ENCODE data around the gene GSN. TPM values are rescaled to one million over a fixed set of nuclear protein-coding genes. Genes with fewer than 3 reads are reported as not detected.

GSN gene
- total and polyA plus RNA-seq, 2 of the 13 experiments (the other 11 are each of a cell fraction or from before 2014, with no cell fraction given), result 294 to 307 TPM

DNA sequence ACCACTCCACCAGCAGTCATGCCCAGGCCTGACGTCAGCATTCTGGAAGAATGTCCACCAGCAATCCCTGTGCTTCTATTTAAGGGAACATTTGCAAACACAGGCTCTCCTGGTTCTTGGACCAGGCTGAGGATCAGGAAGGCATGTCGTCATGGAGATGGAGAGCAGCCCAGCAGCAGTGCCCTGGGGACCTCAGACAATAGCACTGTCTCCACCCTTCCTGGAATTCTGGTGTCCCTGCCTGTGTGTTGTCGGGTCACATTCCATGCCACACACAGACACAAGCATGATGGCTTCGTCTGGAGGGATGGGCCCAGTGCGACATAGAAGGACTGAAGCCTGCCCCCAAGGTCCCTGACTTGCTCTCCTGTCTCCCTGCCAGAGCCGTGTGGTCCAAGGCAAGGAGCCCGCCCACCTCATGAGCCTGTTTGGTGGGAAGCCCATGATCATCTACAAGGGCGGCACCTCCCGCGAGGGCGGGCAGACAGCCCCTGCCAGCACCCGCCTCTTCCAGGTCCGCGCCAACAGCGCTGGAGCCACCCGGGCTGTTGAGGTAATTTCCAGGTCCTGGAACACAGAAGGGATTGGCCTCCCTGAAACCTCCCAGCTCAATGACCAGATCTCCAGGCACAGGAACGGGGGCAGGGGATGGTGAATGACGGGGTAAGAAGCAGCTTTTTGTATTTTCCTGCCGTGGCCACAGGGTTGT is 58.3 kb downstream of the GSN start:
- Histone ChIP-seq H3K27ac (ENCODE audit: extremely low read length, insufficient read depth, low read length) (no peak overlapping the region), H3K9me3 (ENCODE audit: low read length) (no peaks in the 10 kb centered on the region), H3K9ac (ENCODE audit: insufficient read depth, low read depth, low read length) (no peak overlapping the region), H4K20me1 (ENCODE audit: insufficient read depth, low read length) (no peaks in the 10 kb centered on the region), H3K4me1 (ENCODE audit: insufficient read depth, low read length) (peaks cover 54% of the 10 kb centered on the region), H3K79me2 (ENCODE audit: insufficient read depth, low read length) (no peaks in the 10 kb centered on the region), H3K36me3 (replicated peaks in 1 of 2; ENCODE audit: control insufficient read depth in 1 of 2, insufficient read depth in 2 of 2, low read length in 2 of 2) (peaks cover 50 to 77% of the 10 kb centered on the region in 2 experiments), H3K4me3 (replicated peaks in 1 of 3; ENCODE audit: insufficient read depth in 1 of 3, low read depth in 2 of 3, low read length in 3 of 3) (no peak overlapping the region), H3K27me3 (ENCODE audit: control insufficient read depth in 1 of 2, insufficient read depth in 2 of 2, low read length in 2 of 2) (no peaks in the 10 kb centered on the region), H3K4me2 (ENCODE audit: low read depth, low read length) (no peak overlapping the region), H2AFZ (ENCODE audit: low read length) (no peak overlapping the region)
- FAIRE-seq (no peak), ATAC-seq (no peak), DNase-seq (ENCODE audit: low spot score) (no peak)
- 94% methylated on average over 5 of the region's 19 CpGs for WGBS (ENCODE audit: low lambda C conversion rate)
- BruUV-seq (replicated peaks), result no TSS peak
- in situ Hi-C loops (cut with HindIII; ENCODE audit: extremely low pct_ligation_motif_present, low pct_unique_long_range_greater_than_20kb) (no loop called here), intact Hi-C loops (cut with micrococcal nuclease; ENCODE audit: unreplicated experiment) (no loop called here)
- peak; percentile 50 for TF ChIP-seq AGO2 (optimal IDR thresholded peaks at IDR 0.05; ENCODE audit: low read depth, low read length)
- TF ChIP-seq CCAR2 (optimal IDR thresholded peaks at IDR 0.05; ENCODE audit: low read depth, low read length), result no peak
- POLR2A ChIA-PET, result interaction anchor here (1.1 to 2.6 kb wide), 3 partner anchors 37 to 46 kb away, joined by 3 to 6 read pairs (median 4); no protein-coding TSS in a partner anchor
- CTCF ChIA-PET (ENCODE audit: low intra/inter-chr PET ratio, low total read pairs), result no interaction called here

- intact Hi-C loops (cut with micrococcal nuclease; ENCODE audit: unreplicated experiment), result no loop called here
- FAIRE-seq (no peak), ATAC-seq (no peak), DNase-seq (ENCODE audit: low spot score) (peak; percentile 28)
- Histone ChIP-seq H3K9me3 (ENCODE audit: low read length) (no peaks in the 10 kb centered on the region), H3K4me1 (ENCODE audit: insufficient read depth, low read length) (peaks cover 47% of the 10 kb centered on the region), H2AFZ (ENCODE audit: low read length) (no peak overlapping the region), H3K79me2 (ENCODE audit: insufficient read depth, low read length) (no peaks in the 10 kb centered on the region), H3K36me3 (replicated peaks in 1 of 2; ENCODE audit: control insufficient read depth in 1 of 2, insufficient read depth in 2 of 2, low read length in 2 of 2) (peaks cover 49 to 84% of the 10 kb centered on the region in 2 experiments), H3K27me3 (ENCODE audit: control insufficient read depth in 1 of 2, insufficient read depth in 2 of 2, low read length in 2 of 2) (no peaks in the 10 kb centered on the region), H3K9ac (ENCODE audit: insufficient read depth, low read depth, low read length) (no peak overlapping the region), H3K4me2 (ENCODE audit: low read depth, low read length) (no peak overlapping the region), H3K4me3 (replicated peaks in 1 of 3; ENCODE audit: insufficient read depth in 1 of 3, low read depth in 2 of 3, low read length in 3 of 3) (no peak overlapping the region), H3K27ac (ENCODE audit: extremely low read length, insufficient read depth, low read length) (no peak overlapping the region), H4K20me1 (ENCODE audit: insufficient read depth, low read length) (no peaks in the 10 kb centered on the region)
- in situ Hi-C loops (cut with HindIII; ENCODE audit: extremely low pct_ligation_motif_present, low pct_unique_long_range_greater_than_20kb), result no loop called here
- WGBS (ENCODE audit: low lambda C conversion rate), result 96% methylated on average over 8 of the region's 11 CpGs
- ChIA-PET CTCF (ENCODE audit: low intra/inter-chr PET ratio, low total read pairs) (no interaction called here), POLR2A (interaction anchor here (1.1 to 2.6 kb wide), 3 partner anchors 38 to 45 kb away, joined by 3 to 6 read pairs (median 4); no protein-coding TSS in a partner anchor)
- no TSS peak for BruUV-seq (replicated peaks)
- TF ChIP-seq, protein P1, sequence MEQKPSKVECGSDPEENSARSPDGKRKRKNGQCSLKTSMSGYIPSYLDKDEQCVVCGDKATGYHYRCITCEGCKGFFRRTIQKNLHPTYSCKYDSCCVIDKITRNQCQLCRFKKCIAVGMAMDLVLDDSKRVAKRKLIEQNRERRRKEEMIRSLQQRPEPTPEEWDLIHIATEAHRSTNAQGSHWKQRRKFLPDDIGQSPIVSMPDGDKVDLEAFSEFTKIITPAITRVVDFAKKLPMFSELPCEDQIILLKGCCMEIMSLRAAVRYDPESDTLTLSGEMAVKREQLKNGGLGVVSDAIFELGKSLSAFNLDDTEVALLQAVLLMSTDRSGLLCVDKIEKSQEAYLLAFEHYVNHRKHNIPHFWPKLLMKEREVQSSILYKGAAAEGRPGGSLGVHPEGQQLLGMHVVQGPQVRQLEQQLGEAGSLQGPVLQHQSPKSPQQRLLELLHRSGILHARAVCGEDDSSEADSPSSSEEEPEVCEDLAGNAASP (CRISPR knock-in tag; IDR thresholded peaks at IDR 0.05; ENCODE audit: borderline replicate concordance), result no peak
- TF ChIP-seq JUND (CRISPR knock-in tag; IDR thresholded peaks at IDR 0.05) (peak; percentile 24; the same call in 1 of the 2 replicates), HNF4A (CRISPR knock-in tag; IDR thresholded peaks at IDR 0.05) (peak; percentile 55; the same call in 1 of the 2 replicates), DMAP1 (CRISPR knock-in tag; IDR thresholded peaks at IDR 0.05) (no peak), ZNF788 (CRISPR knock-in tag; IDR thresholded peaks at IDR 0.05; ENCODE audit: borderline replicate concordance) (no peak), ZSCAN21 (CRISPR knock-in tag; IDR thresholded peaks at IDR 0.05; ENCODE audit: borderline replicate concordance) (no peak), ZBTB7A (CRISPR knock-in tag; IDR thresholded peaks at IDR 0.05) (0 out of 2 replicates have a peak, but pooled peaks have one; percentile 36)
- TF ChIP-seq, protein P2, sequence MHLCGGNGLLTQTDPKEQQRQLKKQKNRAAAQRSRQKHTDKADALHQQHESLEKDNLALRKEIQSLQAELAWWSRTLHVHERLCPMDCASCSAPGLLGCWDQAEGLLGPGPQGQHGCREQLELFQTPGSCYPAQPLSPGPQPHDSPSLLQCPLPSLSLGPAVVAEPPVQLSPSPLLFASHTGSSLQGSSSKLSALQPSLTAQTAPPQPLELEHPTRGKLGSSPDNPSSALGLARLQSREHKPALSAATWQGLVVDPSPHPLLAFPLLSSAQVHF (CRISPR knock-in tag; IDR thresholded peaks at IDR 0.05), result no peak
These were observed 59.1 kb downstream of the GSN start for GRCh38 chr9:121326901-121327613.

Measured in HepG2 (cell line).